Gastrocnemius medialis (tissue), 4 donors: ENCODE results near the gene ZEB1. TPM values are rescaled to one million over a fixed set of nuclear protein-coding genes. Genes with fewer than 3 reads are reported as not detected.
"Not testable (repeated sequence)": the region's sequence is repeated elsewhere in the genome, so short reads cannot be mapped to it uniquely, and the experiment has no call there.

Experiments
- ATAC-seq, 2 donors: fragments of 150-250 bp; one replicate each; pipeline ENCODE4 v1.9.1; 2016
- DNase-seq, 2 donors: peaks; one replicate each; pipeline ENCODE4 v3.0.0-alpha.2; 2019
- H3K27ac ChIP-seq, 4 donors: fragments of 200-600 bp; sonication (generic); 1 replicate in 1 of 4; 2 replicates in 3 of 4; pipeline ENCODE4 v1.5.1; 2016 to 2018; ENCODE audit warnings: mild to moderate bottlenecking in 2 of 4, moderate library complexity in 1 of 4
- H3K27me3 ChIP-seq, 3 donors: fragments of 200-600 bp; sonication (generic) in 2 of 3; 1 replicate in 1 of 3; 2 replicates in 2 of 3; pipeline versions ENCODE4 v1.5.1 to v1.6.0; 2016 to 2019; ENCODE audit warnings: mild to moderate bottlenecking in 1 of 3, moderate library complexity in 1 of 3
- H3K36me3 ChIP-seq, 2 donors: fragments of 200-600 bp; sonication (generic) in 1 of 2; one replicate each; pipeline ENCODE4 v1.5.1; 2017 to 2018
- H3K4me1 ChIP-seq, 2 donors: fragments of 200-600 bp; sonication (generic) in 1 of 2; one replicate each; pipeline ENCODE4 v1.5.1; 2016 to 2017; ENCODE audit warnings: mild to moderate bottlenecking in 2 of 2
- H3K4me3 ChIP-seq, 4 donors: fragments of 200-600 bp; sonication (generic) in 3 of 4; 1 replicate in 1 of 4; 2 replicates in 3 of 4; pipeline ENCODE4 v1.5.1; 2016 to 2019; ENCODE audit warnings: mild to moderate bottlenecking in 2 of 4
- H3K9me3 ChIP-seq, 3 donors: fragments of 200-600 bp; sonication (generic) in 2 of 3; 1 replicate in 1 of 3; 2 replicates in 2 of 3; pipeline ENCODE4 v1.5.1; 2016 to 2019
- CTCF ChIP-seq, 5 experiments: fragments of 450-650 bp in 3 of 5; fragments of 200-600 bp in 2 of 5; sonication (generic) in 2 of 5; IDR thresholded peaks in 4 of 5; conservative IDR thresholded peaks in 1 of 5; 1 replicate in 4 of 5; 2 replicates in 1 of 5; pipeline ENCODE4 v1.5.1; 2016 to 2019; ENCODE audit warnings: antibody characterized with exemption in 5 of 5, mild to moderate bottlenecking in 3 of 5, moderate library complexity in 3 of 5
- POLR2A ChIP-seq, 2 donors: fragments of 450-650 bp; IDR thresholded peaks; one replicate each; pipeline ENCODE4 v1.6.1; 2017; ENCODE audit warnings: antibody characterized with exemption in 2 of 2, mild to moderate bottlenecking in 2 of 2, moderate library complexity in 2 of 2
- in situ Hi-C, 4 donors: fragments of 200-750 bp; cut with MboI; loops; one replicate each; pipeline versions ENCODE4 v1.15.0 to v1.8.0; 2017; ENCODE audit warnings: low sequenced_read_pairs in 4 of 4
- intact Hi-C: fragments of 100-400 bp; cut with DNase I; formaldehyde crosslinking; loops from one replicate; pipeline ENCODE4 v1.15.1; 2023; ENCODE audit warnings: low total_unique reads
- total RNA-seq, 4 donors: library from RNA; depleted of rRNA; stranded (reverse); fragments of >200 nt; gene quantifications; one replicate each; pipeline versions ENCODE4 v1.1.0 to v1.2.3, GENCODE V29; 2016

Gene ZEB1
- total RNA-seq, 4 donors from 2014 or later, result 67.4 to 175 (median 137) TPM

GRCh38 chr10:31353574-31353973 is 34.6 kb downstream of the ZEB1 start:
- peak; percentile 76 to 91 for ATAC-seq
- Histone ChIP-seq H3K36me3 (no peaks in the 10 kb centered on the region), H3K4me3 (no peak overlapping the region), H3K27me3 (no peaks in the 10 kb centered on the region), H3K27ac (peak overlapping the region; percentile 57 to 74 (median 70)), H3K4me1 (peaks cover 67 to 76% of the 10 kb centered on the region in 2 donors), H3K9me3 (no peaks in the 10 kb centered on the region)
- in situ Hi-C loops (no loop called here), intact Hi-C loops (loop anchor here (5.0 kb wide), 1 partner anchor 39 kb away; no protein-coding TSS in a partner anchor)
- DNase-seq, result no peak
- TF ChIP-seq CTCF (IDR thresholded peaks at IDR 0.05 in 4 of 5, conservative IDR thresholded peaks at IDR 0.05 in 1 of 5), result peak in 1 of 5 experiments; percentile 18
- TF ChIP-seq POLR2A (IDR thresholded peaks at IDR 0.05), result no peak

GRCh38 chr10:31358688-31359330 is 39.8 kb downstream of the ZEB1 start:
- H3K9me3 ChIP-seq, result no peaks in the 10 kb centered on the region
- in situ Hi-C loops, result no loop called here
- peaks cover 0 to 9% of the 10 kb centered on the region in 2 donors for H3K36me3 ChIP-seq
- intact Hi-C loops, result no loop called here
- no peaks in the 10 kb centered on the region for H3K27me3 ChIP-seq
- H3K27ac ChIP-seq, result peak overlapping the region; percentile 59 to 74 (median 70)
- ATAC-seq (peak in 1 of 2 donors; percentile 32), DNase-seq (no peak)
- peak overlapping the region in 2 of 4 donors; percentile 2 to 28 for H3K4me3 ChIP-seq
- TF ChIP-seq CTCF (IDR thresholded peaks at IDR 0.05 in 4 of 5, conservative IDR thresholded peaks at IDR 0.05 in 1 of 5) (no peak), POLR2A (IDR thresholded peaks at IDR 0.05) (no peak)
- H3K4me1 ChIP-seq, result peaks cover 67 to 68% of the 10 kb centered on the region in 2 donors

- in situ Hi-C loops, result no loop called here
- TF ChIP-seq POLR2A (IDR thresholded peaks at IDR 0.05) (no peak), CTCF (IDR thresholded peaks at IDR 0.05 in 4 of 5, conservative IDR thresholded peaks at IDR 0.05 in 1 of 5) (no peak)
- Histone ChIP-seq H3K9me3 (no peaks in the 10 kb centered on the region), H3K27me3 (no peaks in the 10 kb centered on the region), H3K36me3 (peaks cover 0 to 9% of the 10 kb centered on the region in 2 donors), H3K4me3 (no peak overlapping the region), H3K27ac (peak overlapping the region; percentile 59 to 74 (median 70)), H3K4me1 (peaks cover 56 to 58% of the 10 kb centered on the region in 2 donors)
- intact Hi-C loops, result no loop called here
- ATAC-seq (peak in 1 of 2 donors; percentile 21), DNase-seq (no peak)
These were observed 41.0 kb downstream of the ZEB1 start for GRCh38 chr10:31359979-31360378.

GRCh38 chr10:31361475-31361874 is 42.5 kb downstream of the ZEB1 start:
- intact Hi-C loops, H3K27me3 ChIP-seq, DNase-seq, H3K4me3 ChIP-seq, in situ Hi-C loops, H3K36me3 ChIP-seq, H3K9me3 ChIP-seq, ATAC-seq: not testable (repeated sequence)
- peaks cover 44 to 56% of the 10 kb centered on the region in 2 donors for H3K4me1 ChIP-seq
- peak overlapping the region in 1 of 4 donors; percentile 6 for H3K27ac ChIP-seq

- Histone ChIP-seq H3K4me1 (peaks cover 44 to 56% of the 10 kb centered on the region in 2 donors), H3K4me3 (no peak overlapping the region)
- DNase-seq, result no peak
These were observed 43.1 kb downstream of the ZEB1 start for GRCh38 chr10:31362023-31362641.

GRCh38 chr10:31363696-31364095 is 44.7 kb downstream of the ZEB1 start:
- in situ Hi-C loops, H3K4me3 ChIP-seq, ATAC-seq, H3K36me3 ChIP-seq, intact Hi-C loops, H3K27ac ChIP-seq, H3K27me3 ChIP-seq, DNase-seq, H3K9me3 ChIP-seq: not testable (repeated sequence)
- peaks cover 40 to 43% of the 10 kb centered on the region in 2 donors for H3K4me1 ChIP-seq

More at GRCh38 chr10:31362023-31362641, 43.1 kb downstream of the ZEB1 start:
- no peak overlapping the region for H3K27ac ChIP-seq
- no peak for ATAC-seq
- in situ Hi-C loops, result no loop called here
- intact Hi-C loops, result no loop called here
- no peak for TF ChIP-seq CTCF (IDR thresholded peaks at IDR 0.05 in 4 of 5, conservative IDR thresholded peaks at IDR 0.05 in 1 of 5)
- TF ChIP-seq POLR2A (IDR thresholded peaks at IDR 0.05), result no peak
- H3K9me3 ChIP-seq, result no peaks in the 10 kb centered on the region
- no peaks in the 10 kb centered on the region for H3K27me3 ChIP-seq
- peaks cover 0 to 9% of the 10 kb centered on the region in 2 donors for H3K36me3 ChIP-seq

GRCh38 chr10:31364238-31364637 is 45.2 kb downstream of the ZEB1 start:
- DNase-seq, ATAC-seq, intact Hi-C loops, H3K27me3 ChIP-seq, in situ Hi-C loops, H3K4me3 ChIP-seq, H3K27ac ChIP-seq, H3K36me3 ChIP-seq, H3K9me3 ChIP-seq: not testable (repeated sequence)
- peaks cover 40 to 41% of the 10 kb centered on the region in 2 donors for H3K4me1 ChIP-seq
